ENCODE data around the gene PLA2G4C.

PLA2G4C gene

GRCh38 chr19:48059331-48059730 lies 51.3 kb downstream of the PLA2G4C start:
- no peak for DNase-seq

- no peak for DNase-seq
Measured at GRCh38 chr19:48053856-48054255, 56.8 kb downstream of the PLA2G4C start.

- DNase-seq = no peak
Measured at GRCh38 chr19:48053076-48053475, 57.5 kb downstream of the PLA2G4C start.

GRCh38 chr19:48051335-48052033 lies 59.1 kb downstream of the PLA2G4C start:
- DNase-seq = no peak

- no peak for DNase-seq
Measured at GRCh38 chr19:48044561-48044960, 66.1 kb downstream of the PLA2G4C start.

DNA sequence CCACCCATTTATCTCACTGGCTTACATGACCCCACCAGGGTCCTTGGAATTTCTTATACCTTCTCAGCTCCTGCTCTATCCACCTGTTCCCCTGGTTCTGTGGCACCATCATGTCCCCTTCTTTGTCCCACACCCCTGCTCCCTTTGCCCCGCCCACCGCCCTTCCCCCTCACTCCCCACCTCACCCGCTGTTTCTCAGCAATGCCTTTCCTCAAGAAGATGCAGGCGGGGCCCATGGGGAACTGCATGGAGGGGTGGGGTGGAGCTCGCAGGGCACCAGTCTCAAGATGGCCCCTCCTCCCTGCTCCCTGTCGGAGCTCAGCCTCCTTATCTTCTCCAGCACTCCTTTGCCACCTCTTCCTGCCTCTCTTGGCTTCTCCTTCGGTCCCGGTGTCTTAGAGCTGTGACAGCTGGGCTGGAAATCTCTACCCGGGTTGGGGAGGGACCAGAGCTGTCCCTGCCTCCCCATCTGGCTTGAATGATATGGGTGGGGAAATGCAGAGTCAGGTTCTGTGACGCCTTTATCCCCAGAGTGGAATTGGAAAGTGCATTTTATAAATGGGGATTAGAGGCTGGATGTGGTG lies 66.8 kb downstream of the PLA2G4C start, which contains the start of gene CABP5:
Gene CABP5 (minus strand): TSS at position 405 of the 584 bp plus-strand sequence. CDS start 157 bp downstream, at position 248.
- DNase-seq = no peak

DNA sequence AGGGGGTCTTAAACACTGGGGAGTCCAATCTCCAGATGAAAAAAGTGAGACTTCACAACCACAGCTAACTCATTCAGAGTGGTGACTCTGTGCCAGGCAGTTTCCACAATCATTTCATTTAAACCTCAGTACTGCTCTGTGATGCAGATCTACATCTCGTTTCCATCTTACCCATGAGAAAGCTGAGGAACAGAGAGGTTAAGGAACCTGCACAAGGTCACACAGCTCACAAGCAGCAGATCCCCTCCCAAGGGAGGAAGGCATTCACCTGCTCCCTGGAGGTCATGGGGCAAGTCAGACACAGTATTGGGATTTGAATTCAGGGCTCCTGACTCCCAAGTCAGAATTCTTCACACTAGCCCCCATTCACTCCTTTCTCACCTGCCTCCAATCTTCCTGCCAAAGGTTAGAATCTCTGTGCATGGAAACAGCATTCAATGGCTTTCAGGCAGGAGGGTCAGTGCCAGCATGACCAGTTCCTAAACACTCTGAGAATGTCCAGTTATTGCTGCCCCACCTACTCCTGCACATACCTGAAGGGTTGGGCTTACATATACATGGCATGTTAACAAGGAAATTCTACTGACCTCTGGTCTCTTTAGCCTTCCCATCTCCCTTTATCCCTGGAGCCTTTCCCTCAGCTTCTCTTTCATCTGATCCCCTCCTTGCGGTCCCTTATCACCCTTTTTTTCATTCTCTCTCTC lies 68.6 kb downstream of the PLA2G4C start:
- DNase-seq = no peak

DNA sequence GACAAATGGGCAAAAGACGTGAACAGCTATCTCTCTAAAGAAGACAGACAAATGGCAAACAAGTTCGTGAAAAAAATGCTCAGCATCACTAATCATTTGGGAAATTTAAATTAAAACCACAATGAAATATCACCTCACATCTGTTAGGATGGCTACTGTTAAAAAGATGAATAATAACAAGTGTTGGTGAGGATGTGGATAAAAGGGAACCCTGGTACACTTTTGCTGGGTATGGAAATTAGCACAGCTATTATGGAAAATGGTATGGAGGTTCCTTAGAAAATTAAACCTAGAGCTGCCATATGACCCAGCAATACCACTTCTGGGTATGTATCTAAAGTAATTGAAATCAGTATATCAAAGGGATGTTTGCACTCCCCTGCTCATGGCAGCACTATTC lies 73.9 kb downstream of the PLA2G4C start:
- DNase-seq = no peak

DNA sequence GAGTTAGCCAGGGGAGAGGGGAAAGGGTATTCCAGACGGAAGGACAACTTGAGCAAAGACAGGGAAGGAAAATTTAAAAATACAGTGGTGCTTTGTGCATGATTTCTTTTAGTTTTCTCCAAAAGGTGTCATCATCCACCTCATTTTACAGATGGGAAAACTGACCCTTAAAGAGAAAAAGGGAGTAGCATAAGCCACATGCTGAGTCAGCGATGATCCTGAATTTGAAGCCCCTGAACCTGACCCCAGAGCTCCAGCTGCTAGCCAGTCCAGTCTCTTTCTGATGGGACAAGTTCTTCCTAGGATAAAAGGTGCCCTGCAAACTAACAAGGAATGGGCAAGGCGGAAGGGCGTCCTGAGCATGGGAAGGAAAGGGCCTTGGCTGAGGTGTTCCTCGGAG lies 77.0 kb downstream of the PLA2G4C start:
- DNase-seq = no peak

GRCh38 chr19:48030073-48030472 lies 80.5 kb downstream of the PLA2G4C start:
- DNase-seq = no peak

DNA sequence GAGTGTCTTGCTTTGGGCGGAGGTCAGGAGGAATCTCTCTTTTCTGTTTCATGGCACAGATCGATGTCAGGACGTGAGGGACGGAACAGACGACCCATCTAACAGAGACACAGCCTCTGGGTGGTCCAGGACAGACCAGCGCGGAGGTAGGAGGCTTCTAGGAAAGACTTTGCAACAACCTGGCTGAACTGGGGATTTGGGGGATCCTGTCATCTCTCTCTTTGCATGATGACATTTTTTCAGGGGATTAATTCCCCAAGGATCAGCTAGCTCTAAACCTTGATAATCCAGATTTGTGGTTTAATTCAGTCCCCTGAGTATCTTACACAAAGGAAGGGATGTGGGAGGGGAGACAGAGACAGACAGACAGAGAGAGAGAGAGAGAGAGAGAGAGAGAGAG lies 81.2 kb downstream of the PLA2G4C start:
- no peak for DNase-seq

GRCh38 chr19:48025480-48025879 lies 85.1 kb downstream of the PLA2G4C start:
- no peak for DNase-seq

GRCh38 chr19:48023518-48023917 lies 87.1 kb downstream of the PLA2G4C start:
- DNase-seq = no peak

DNA sequence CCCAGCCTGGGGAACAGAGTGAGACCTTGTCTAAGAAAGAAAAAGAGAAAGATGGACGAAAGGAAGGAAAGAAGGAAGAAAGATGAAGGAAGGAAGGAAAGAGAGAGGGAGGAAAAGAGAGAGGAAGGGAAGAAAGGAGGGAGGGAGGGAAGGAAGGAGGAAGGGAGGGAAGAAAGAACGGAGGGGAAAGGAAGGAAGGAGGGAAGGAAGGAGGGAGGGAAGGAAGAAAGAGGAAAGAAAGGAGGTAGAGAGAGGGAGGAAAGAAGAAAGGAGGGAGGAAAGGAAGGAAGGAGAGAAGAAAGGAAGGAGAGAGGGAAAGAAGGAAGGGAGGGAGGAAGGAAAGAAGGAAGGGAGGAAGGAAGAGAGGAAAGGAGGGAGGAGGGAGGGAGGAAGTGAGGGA lies 87.6 kb downstream of the PLA2G4C start:
- no peak for DNase-seq

- no peak for DNase-seq
Measured at GRCh38 chr19:48020686-48021085, 89.9 kb downstream of the PLA2G4C start.

- DNase-seq = no peak
Measured at GRCh38 chr19:48010932-48011758, 99.5 kb downstream of the PLA2G4C start.

- no peak for DNase-seq
Measured at GRCh38 chr19:48006762-48007161, 103.9 kb downstream of the PLA2G4C start.

DNA sequence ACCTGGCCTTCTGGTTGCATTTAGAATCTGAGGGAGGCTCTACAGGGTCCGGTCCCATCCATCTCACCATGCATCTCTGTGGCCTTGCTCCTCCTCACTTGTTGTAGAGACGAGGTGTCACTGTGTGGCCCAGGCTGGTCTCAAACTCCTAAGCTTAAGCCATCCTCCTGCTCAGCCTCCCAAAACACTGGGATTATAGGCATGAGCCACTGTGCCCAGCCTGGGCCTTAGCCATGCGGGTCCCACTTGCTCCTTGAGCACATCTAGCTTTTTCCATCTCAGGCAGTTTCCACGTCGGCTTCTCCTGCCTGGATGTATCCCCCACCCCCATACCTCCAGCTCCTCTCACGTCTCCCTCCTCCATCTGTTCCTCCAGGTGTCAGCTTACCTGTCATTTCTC lies 106.4 kb downstream of the PLA2G4C start:
- no peak for DNase-seq

GRCh38 chr19:48000846-48001245 lies 109.8 kb downstream of the PLA2G4C start:
- no peak for DNase-seq

GRCh38 chr19:47998800-47999199 lies 111.8 kb downstream of the PLA2G4C start:
- no peak for DNase-seq

Measured in amygdala (tissue), 56 donors.